ENCODE data around the gene MOB3B. TPM values are rescaled to one million over a fixed set of nuclear protein-coding genes. Genes with fewer than 3 reads are reported as not detected.

Gene MOB3B
- total RNA-seq, 1 experiment from 2014 or later = 2.6 TPM

- BruUV-seq (replicated peaks) = no TSS peak
Measured at GRCh38 chr9:27556470-27556869, 26.9 kb upstream of the MOB3B start.

GRCh38 chr9:27554712-27555111 is 25.1 kb upstream of the MOB3B start:
- intact Hi-C loops (cut with micrococcal nuclease) = no loop called here
- BruUV-seq (replicated peaks) = no TSS peak
- H4K20me1 ChIP-seq (ENCODE audit: low read length) = no peaks in the 10 kb centered on the region
- H3K27me3 ChIP-seq (ENCODE audit: low read length) = no peaks in the 10 kb centered on the region
- no peak overlapping the region for H3K9ac ChIP-seq (ENCODE audit: low read length)
- H3K9me2 ChIP-seq (replicated peaks; ENCODE audit: low read length) = no peaks in the 10 kb centered on the region
- no peaks in the 10 kb centered on the region; the same call in 1 of the 2 replicates for H3K36me3 ChIP-seq (ENCODE audit: low read depth, low read length)
- no peak overlapping the region for H3K27ac ChIP-seq (ENCODE audit: low read length)
- DNase-seq (no peak), ATAC-seq (no peak)
- no peaks in the 10 kb centered on the region for H3K4me1 ChIP-seq (ENCODE audit: insufficient read depth, low read length)
- ChIA-PET POLR2A (ENCODE audit: unreplicated experiment) (no interaction called here), CTCF (no interaction called here)
- H2AFZ ChIP-seq (ENCODE audit: low read length) = no peak overlapping the region
- no peak overlapping the region for H3K4me3 ChIP-seq (ENCODE audit: low read length)
- no peak overlapping the region for H3K4me2 ChIP-seq (ENCODE audit: low read length)
- no peaks in the 10 kb centered on the region for H3F3A ChIP-seq (ENCODE audit: low read length, unreplicated experiment)
- TF ChIP-seq, protein P1, sequence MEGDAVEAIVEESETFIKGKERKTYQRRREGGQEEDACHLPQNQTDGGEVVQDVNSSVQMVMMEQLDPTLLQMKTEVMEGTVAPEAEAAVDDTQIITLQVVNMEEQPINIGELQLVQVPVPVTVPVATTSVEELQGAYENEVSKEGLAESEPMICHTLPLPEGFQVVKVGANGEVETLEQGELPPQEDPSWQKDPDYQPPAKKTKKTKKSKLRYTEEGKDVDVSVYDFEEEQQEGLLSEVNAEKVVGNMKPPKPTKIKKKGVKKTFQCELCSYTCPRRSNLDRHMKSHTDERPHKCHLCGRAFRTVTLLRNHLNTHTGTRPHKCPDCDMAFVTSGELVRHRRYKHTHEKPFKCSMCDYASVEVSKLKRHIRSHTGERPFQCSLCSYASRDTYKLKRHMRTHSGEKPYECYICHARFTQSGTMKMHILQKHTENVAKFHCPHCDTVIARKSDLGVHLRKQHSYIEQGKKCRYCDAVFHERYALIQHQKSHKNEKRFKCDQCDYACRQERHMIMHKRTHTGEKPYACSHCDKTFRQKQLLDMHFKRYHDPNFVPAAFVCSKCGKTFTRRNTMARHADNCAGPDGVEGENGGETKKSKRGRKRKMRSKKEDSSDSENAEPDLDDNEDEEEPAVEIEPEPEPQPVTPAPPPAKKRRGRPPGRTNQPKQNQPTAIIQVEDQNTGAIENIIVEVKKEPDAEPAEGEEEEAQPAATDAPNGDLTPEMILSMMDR (conservative IDR thresholded peaks at IDR 0.05; ENCODE audit: low read depth, low read length) = no peak
- TF ChIP-seq EZH2phosphoT487 (IDR thresholded peaks at IDR 0.05; ENCODE audit: borderline replicate concordance, low read length) (no peak), EZH2 (IDR thresholded peaks at IDR 0.05; ENCODE audit: low read length, unreplicated experiment) (no peak)
- H3K79me2 ChIP-seq (ENCODE audit: low read length) = no peaks in the 10 kb centered on the region
- no peaks in the 10 kb centered on the region for H3K9me3 ChIP-seq (ENCODE audit: low read length)

More at GRCh38 chr9:27556470-27556869, 26.9 kb upstream of the MOB3B start:
- TF ChIP-seq EZH2phosphoT487 (IDR thresholded peaks at IDR 0.05; ENCODE audit: borderline replicate concordance, low read length) (no peak), EZH2 (IDR thresholded peaks at IDR 0.05; ENCODE audit: low read length, unreplicated experiment) (no peak)
- TF ChIP-seq, protein P1 (conservative IDR thresholded peaks at IDR 0.05; ENCODE audit: low read depth, low read length) = no peak
- no peak for ATAC-seq
- no peaks in the 10 kb centered on the region for H3F3A ChIP-seq (ENCODE audit: low read length, unreplicated experiment)
- no peak overlapping the region for H3K4me3 ChIP-seq (ENCODE audit: low read length)
- H3K4me1 ChIP-seq (ENCODE audit: insufficient read depth, low read length) = no peaks in the 10 kb centered on the region
- H3K27ac ChIP-seq (ENCODE audit: low read length) = no peak overlapping the region
- POLR2A ChIA-PET (ENCODE audit: unreplicated experiment) = no interaction called here
- no peak overlapping the region for H3K4me2 ChIP-seq (ENCODE audit: low read length)
- H4K20me1 ChIP-seq (ENCODE audit: low read length) = no peaks in the 10 kb centered on the region
- no peak overlapping the region for H2AFZ ChIP-seq (ENCODE audit: low read length)
- no peaks in the 10 kb centered on the region for H3K9me2 ChIP-seq (replicated peaks; ENCODE audit: low read length)
- H3K27me3 ChIP-seq (ENCODE audit: low read length) = no peaks in the 10 kb centered on the region
- H3K36me3 ChIP-seq (ENCODE audit: low read depth, low read length) = peaks cover 6% of the 10 kb centered on the region; the same call in 1 of the 2 replicates
- no peaks in the 10 kb centered on the region for H3K79me2 ChIP-seq (ENCODE audit: low read length)
- intact Hi-C loops (cut with micrococcal nuclease) = no loop called here
- H3K9me3 ChIP-seq (ENCODE audit: low read length) = no peaks in the 10 kb centered on the region
- no peak overlapping the region for H3K9ac ChIP-seq (ENCODE audit: low read length)
- DNase-seq = no peak
- CTCF ChIA-PET = no interaction called here

DNA sequence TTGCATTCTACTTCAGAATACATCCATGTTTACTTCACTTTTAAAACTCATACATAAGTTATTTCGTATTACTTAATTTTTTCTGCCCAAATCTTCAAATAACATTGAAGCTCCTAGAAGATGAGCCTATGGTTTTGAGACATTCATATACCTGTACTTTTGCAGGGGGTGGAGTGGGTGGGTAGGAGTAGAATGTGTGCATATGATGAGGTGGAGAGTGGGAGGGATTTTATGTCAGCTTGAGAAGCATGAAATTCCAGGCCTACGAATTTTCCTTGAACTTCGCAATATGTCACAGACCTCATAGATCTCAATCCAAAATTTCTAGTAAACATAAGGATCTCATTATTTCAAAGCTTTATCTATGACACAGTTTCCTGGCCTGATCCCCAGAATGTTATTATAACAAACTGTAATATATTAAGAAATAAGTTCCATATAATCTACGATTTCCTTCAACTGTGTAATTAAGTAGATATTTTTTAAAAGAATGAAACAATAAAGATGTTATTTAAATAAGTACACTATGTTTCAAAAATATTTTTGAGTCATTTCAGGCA is 19.7 kb upstream of the MOB3B start:
- no peaks in the 10 kb centered on the region for H3K79me2 ChIP-seq (ENCODE audit: low read length)
- H3K9ac ChIP-seq (ENCODE audit: low read length) = no peak overlapping the region
- ATAC-seq (no peak), DNase-seq (no peak)
- H3K27me3 ChIP-seq (ENCODE audit: low read length) = no peaks in the 10 kb centered on the region
- no TSS peak for BruUV-seq (replicated peaks)
- H3K9me2 ChIP-seq (replicated peaks; ENCODE audit: low read length) = no peaks in the 10 kb centered on the region
- ChIA-PET CTCF (no interaction called here), POLR2A (ENCODE audit: unreplicated experiment) (interaction anchor here (0.6 kb wide), 1 partner anchor 110 kb away, joined by 5 read pairs; no protein-coding TSS in a partner anchor)
- intact Hi-C loops (cut with micrococcal nuclease) = loop anchor here (10.0 kb wide), 1 partner anchor 514 kb away; no protein-coding TSS in a partner anchor
- no peak overlapping the region for H2AFZ ChIP-seq (ENCODE audit: low read length)
- H3K27ac ChIP-seq (ENCODE audit: low read length) = no peak overlapping the region
- H3K9me3 ChIP-seq (ENCODE audit: low read length) = no peaks in the 10 kb centered on the region
- TF ChIP-seq EZH2phosphoT487 (IDR thresholded peaks at IDR 0.05; ENCODE audit: borderline replicate concordance, low read length) (no peak), EZH2 (IDR thresholded peaks at IDR 0.05; ENCODE audit: low read length, unreplicated experiment) (no peak)
- TF ChIP-seq, protein P1 (conservative IDR thresholded peaks at IDR 0.05; ENCODE audit: low read depth, low read length) = no peak
- H3F3A ChIP-seq (ENCODE audit: low read length, unreplicated experiment) = no peaks in the 10 kb centered on the region
- no peaks in the 10 kb centered on the region for H3K4me1 ChIP-seq (ENCODE audit: insufficient read depth, low read length)
- H3K4me2 ChIP-seq (ENCODE audit: low read length) = no peak overlapping the region
- H3K36me3 ChIP-seq (ENCODE audit: low read depth, low read length) = no peaks in the 10 kb centered on the region
- H3K4me3 ChIP-seq (ENCODE audit: low read length) = no peak overlapping the region
- no peaks in the 10 kb centered on the region for H4K20me1 ChIP-seq (ENCODE audit: low read length)

Data from PC-3 (cell line).